ENCODE data around the gene ZEB2.

DNA sequence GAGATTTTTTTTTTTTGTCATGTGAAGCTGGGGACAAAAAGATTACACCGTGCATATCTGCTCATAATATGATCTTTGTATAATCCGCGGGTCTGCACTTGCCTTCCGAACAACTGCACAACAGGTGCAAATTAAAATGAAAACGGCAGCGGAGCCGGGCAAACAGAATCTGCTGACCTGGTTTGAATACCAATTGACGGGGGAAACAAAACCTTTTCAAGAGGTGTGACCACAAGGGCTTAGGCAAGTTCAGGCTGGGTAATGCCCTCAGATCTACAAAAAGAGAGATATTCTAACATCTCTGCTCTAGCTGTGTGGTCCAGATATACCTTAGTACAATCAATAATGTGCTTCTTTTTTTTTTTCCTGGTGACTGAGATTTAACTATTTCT, 88.5 kb downstream of the ZEB2 start:
- TF ChIP-seq, protein P1, sequence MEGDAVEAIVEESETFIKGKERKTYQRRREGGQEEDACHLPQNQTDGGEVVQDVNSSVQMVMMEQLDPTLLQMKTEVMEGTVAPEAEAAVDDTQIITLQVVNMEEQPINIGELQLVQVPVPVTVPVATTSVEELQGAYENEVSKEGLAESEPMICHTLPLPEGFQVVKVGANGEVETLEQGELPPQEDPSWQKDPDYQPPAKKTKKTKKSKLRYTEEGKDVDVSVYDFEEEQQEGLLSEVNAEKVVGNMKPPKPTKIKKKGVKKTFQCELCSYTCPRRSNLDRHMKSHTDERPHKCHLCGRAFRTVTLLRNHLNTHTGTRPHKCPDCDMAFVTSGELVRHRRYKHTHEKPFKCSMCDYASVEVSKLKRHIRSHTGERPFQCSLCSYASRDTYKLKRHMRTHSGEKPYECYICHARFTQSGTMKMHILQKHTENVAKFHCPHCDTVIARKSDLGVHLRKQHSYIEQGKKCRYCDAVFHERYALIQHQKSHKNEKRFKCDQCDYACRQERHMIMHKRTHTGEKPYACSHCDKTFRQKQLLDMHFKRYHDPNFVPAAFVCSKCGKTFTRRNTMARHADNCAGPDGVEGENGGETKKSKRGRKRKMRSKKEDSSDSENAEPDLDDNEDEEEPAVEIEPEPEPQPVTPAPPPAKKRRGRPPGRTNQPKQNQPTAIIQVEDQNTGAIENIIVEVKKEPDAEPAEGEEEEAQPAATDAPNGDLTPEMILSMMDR (IDR thresholded peaks at IDR 0.05; ENCODE audit: low read depth, low read length, missing input control) = no peak
- TF ChIP-seq, protein P2, sequence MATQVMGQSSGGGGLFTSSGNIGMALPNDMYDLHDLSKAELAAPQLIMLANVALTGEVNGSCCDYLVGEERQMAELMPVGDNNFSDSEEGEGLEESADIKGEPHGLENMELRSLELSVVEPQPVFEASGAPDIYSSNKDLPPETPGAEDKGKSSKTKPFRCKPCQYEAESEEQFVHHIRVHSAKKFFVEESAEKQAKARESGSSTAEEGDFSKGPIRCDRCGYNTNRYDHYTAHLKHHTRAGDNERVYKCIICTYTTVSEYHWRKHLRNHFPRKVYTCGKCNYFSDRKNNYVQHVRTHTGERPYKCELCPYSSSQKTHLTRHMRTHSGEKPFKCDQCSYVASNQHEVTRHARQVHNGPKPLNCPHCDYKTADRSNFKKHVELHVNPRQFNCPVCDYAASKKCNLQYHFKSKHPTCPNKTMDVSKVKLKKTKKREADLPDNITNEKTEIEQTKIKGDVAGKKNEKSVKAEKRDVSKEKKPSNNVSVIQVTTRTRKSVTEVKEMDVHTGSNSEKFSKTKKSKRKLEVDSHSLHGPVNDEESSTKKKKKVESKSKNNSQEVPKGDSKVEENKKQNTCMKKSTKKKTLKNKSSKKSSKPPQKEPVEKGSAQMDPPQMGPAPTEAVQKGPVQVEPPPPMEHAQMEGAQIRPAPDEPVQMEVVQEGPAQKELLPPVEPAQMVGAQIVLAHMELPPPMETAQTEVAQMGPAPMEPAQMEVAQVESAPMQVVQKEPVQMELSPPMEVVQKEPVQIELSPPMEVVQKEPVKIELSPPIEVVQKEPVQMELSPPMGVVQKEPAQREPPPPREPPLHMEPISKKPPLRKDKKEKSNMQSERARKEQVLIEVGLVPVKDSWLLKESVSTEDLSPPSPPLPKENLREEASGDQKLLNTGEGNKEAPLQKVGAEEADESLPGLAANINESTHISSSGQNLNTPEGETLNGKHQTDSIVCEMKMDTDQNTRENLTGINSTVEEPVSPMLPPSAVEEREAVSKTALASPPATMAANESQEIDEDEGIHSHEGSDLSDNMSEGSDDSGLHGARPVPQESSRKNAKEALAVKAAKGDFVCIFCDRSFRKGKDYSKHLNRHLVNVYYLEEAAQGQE (IDR thresholded peaks at IDR 0.05) = no peak
- TF ChIP-seq, protein P3, sequence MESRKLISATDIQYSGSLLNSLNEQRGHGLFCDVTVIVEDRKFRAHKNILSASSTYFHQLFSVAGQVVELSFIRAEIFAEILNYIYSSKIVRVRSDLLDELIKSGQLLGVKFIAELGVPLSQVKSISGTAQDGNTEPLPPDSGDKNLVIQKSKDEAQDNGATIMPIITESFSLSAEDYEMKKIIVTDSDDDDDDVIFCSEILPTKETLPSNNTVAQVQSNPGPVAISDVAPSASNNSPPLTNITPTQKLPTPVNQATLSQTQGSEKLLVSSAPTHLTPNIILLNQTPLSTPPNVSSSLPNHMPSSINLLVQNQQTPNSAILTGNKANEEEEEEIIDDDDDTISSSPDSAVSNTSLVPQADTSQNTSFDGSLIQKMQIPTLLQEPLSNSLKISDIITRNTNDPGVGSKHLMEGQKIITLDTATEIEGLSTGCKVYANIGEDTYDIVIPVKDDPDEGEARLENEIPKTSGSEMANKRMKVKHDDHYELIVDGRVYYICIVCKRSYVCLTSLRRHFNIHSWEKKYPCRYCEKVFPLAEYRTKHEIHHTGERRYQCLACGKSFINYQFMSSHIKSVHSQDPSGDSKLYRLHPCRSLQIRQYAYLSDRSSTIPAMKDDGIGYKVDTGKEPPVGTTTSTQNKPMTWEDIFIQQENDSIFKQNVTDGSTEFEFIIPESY (IDR thresholded peaks at IDR 0.05) = no peak
- TF ChIP-seq SP1 (IDR thresholded peaks at IDR 0.05) (no peak), TAF1 (conservative IDR thresholded peaks at IDR 0.05) (no peak), RAD21 (IDR thresholded peaks at IDR 0.05) (no peak)
- TF ChIP-seq, protein P4, sequence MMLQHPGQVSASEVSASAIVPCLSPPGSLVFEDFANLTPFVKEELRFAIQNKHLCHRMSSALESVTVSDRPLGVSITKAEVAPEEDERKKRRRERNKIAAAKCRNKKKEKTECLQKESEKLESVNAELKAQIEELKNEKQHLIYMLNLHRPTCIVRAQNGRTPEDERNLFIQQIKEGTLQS (IDR thresholded peaks at IDR 0.05) = no peak
